Rectal smooth muscle tissue (tissue), 1 donor: ENCODE data around the gene SERPINB1.
A peak's percentile ranks its signal among the peaks of the same experiment; 100 is the strongest.

Experiments used
- H3K27ac ChIP-seq: one replicate; pipeline ENCODE4 v1.7.0; 2013; ENCODE audit warnings: low read depth, low read length, inconsistent platforms
- H3K27me3 ChIP-seq: one replicate; pipeline ENCODE4 v1.7.0; 2013; ENCODE audit warnings: low read length; ENCODE audit not compliant: control insufficient read depth, insufficient read depth
- H3K36me3 ChIP-seq: one replicate; pipeline ENCODE4 v1.7.0; 2013; ENCODE audit warnings: low read length; ENCODE audit not compliant: control insufficient read depth, insufficient read depth
- H3K4me1 ChIP-seq: one replicate; pipeline ENCODE4 v1.7.0; 2013; ENCODE audit warnings: low read length; ENCODE audit not compliant: control insufficient read depth, insufficient read depth
- H3K4me3 ChIP-seq: one replicate; pipeline ENCODE4 v1.7.0; 2013; ENCODE audit warnings: low read length
- H3K9ac ChIP-seq: one replicate; pipeline ENCODE4 v1.7.0; 2013; ENCODE audit warnings: low read length

Gene SERPINB1

GRCh38 chr6:2838251-2838650, 3.4 kb downstream of the SERPINB1 start:
- peaks cover 17% of the 10 kb centered on the region for H3K36me3 ChIP-seq
- no peaks in the 10 kb centered on the region for H3K27me3 ChIP-seq
- H3K9ac ChIP-seq, result no peak overlapping the region
- no peak overlapping the region for H3K27ac ChIP-seq
- H3K4me1 ChIP-seq, result peaks cover 16% of the 10 kb centered on the region
- no peak overlapping the region for H3K4me3 ChIP-seq

GRCh38 chr6:2834262-2834661, 7.4 kb downstream of the SERPINB1 start:
- no peak overlapping the region for H3K27ac ChIP-seq
- no peak overlapping the region for H3K9ac ChIP-seq
- peaks cover 2% of the 10 kb centered on the region for H3K4me1 ChIP-seq
- no peak overlapping the region for H3K4me3 ChIP-seq
- peaks cover 17% of the 10 kb centered on the region for H3K36me3 ChIP-seq
- H3K27me3 ChIP-seq, result no peaks in the 10 kb centered on the region

GRCh38 chr6:2831392-2831791, 10.3 kb downstream of the SERPINB1 start:
- no peaks in the 10 kb centered on the region for H3K27me3 ChIP-seq
- no peaks in the 10 kb centered on the region for H3K4me1 ChIP-seq
- H3K36me3 ChIP-seq, result peaks cover 13% of the 10 kb centered on the region
- H3K27ac ChIP-seq, result no peak overlapping the region
- no peak overlapping the region for H3K9ac ChIP-seq
- no peak overlapping the region for H3K4me3 ChIP-seq

- Histone ChIP-seq H3K36me3 (peaks cover 8% of the 10 kb centered on the region), H3K27me3 (no peaks in the 10 kb centered on the region), H3K27ac (no peak overlapping the region), H3K4me3 (no peak overlapping the region), H3K4me1 (no peaks in the 10 kb centered on the region), H3K9ac (no peak overlapping the region)
Measured at GRCh38 chr6:2830183-2830582, 11.5 kb downstream of the SERPINB1 start.

GRCh38 chr6:2829253-2829652, 12.4 kb downstream of the SERPINB1 start:
- Histone ChIP-seq H3K36me3 (peaks cover 1% of the 10 kb centered on the region), H3K27me3 (no peaks in the 10 kb centered on the region), H3K4me1 (no peaks in the 10 kb centered on the region), H3K27ac (no peak overlapping the region), H3K4me3 (no peak overlapping the region), H3K9ac (no peak overlapping the region)

GRCh38 chr6:2828629-2829028, 13.0 kb downstream of the SERPINB1 start:
- Histone ChIP-seq H3K27ac (no peak overlapping the region), H3K27me3 (no peaks in the 10 kb centered on the region), H3K4me1 (no peaks in the 10 kb centered on the region), H3K9ac (no peak overlapping the region), H3K4me3 (no peak overlapping the region), H3K36me3 (no peaks in the 10 kb centered on the region)

GRCh38 chr6:2827142-2827541, 14.5 kb downstream of the SERPINB1 start:
- Histone ChIP-seq H3K27ac (no peak overlapping the region), H3K4me3 (no peak overlapping the region), H3K36me3 (no peaks in the 10 kb centered on the region), H3K4me1 (no peaks in the 10 kb centered on the region), H3K9ac (no peak overlapping the region), H3K27me3 (no peaks in the 10 kb centered on the region)

GRCh38 chr6:2826131-2826530, 15.5 kb downstream of the SERPINB1 start:
- no peaks in the 10 kb centered on the region for H3K36me3 ChIP-seq
- H3K4me3 ChIP-seq, result no peak overlapping the region

GRCh38 chr6:2823104-2823850, 18.4 kb downstream of the SERPINB1 start:
- Histone ChIP-seq H3K9ac (no peak overlapping the region), H3K27me3 (no peaks in the 10 kb centered on the region), H3K36me3 (no peaks in the 10 kb centered on the region), H3K4me1 (peaks cover 3% of the 10 kb centered on the region), H3K4me3 (no peak overlapping the region), H3K27ac (no peak overlapping the region)

More at GRCh38 chr6:2826131-2826530, 15.5 kb downstream of the SERPINB1 start:
- Histone ChIP-seq H3K27ac (no peak overlapping the region), H3K9ac (no peak overlapping the region), H3K27me3 (no peaks in the 10 kb centered on the region), H3K4me1 (no peaks in the 10 kb centered on the region)

GRCh38 chr6:2821554-2821953, 20.1 kb downstream of the SERPINB1 start:
- no peak overlapping the region for H3K9ac ChIP-seq
- no peaks in the 10 kb centered on the region for H3K36me3 ChIP-seq

GRCh38 chr6:2820415-2820814, 21.2 kb downstream of the SERPINB1 start:
- Histone ChIP-seq H3K4me3 (no peak overlapping the region), H3K4me1 (peaks cover 11% of the 10 kb centered on the region), H3K36me3 (no peaks in the 10 kb centered on the region), H3K27me3 (no peaks in the 10 kb centered on the region), H3K9ac (no peak overlapping the region), H3K27ac (no peak overlapping the region)

More at GRCh38 chr6:2821554-2821953, 20.1 kb downstream of the SERPINB1 start:
- Histone ChIP-seq H3K4me1 (peaks cover 11% of the 10 kb centered on the region), H3K4me3 (no peak overlapping the region), H3K27ac (no peak overlapping the region), H3K27me3 (no peaks in the 10 kb centered on the region)

GRCh38 chr6:2819978-2820377, 21.7 kb downstream of the SERPINB1 start:
- no peak overlapping the region for H3K9ac ChIP-seq
- H3K36me3 ChIP-seq, result no peaks in the 10 kb centered on the region
- no peak overlapping the region for H3K4me3 ChIP-seq
- no peak overlapping the region for H3K27ac ChIP-seq
- peaks cover 11% of the 10 kb centered on the region for H3K4me1 ChIP-seq
- H3K27me3 ChIP-seq, result no peaks in the 10 kb centered on the region

- Histone ChIP-seq H3K4me1 (peaks cover 11% of the 10 kb centered on the region), H3K36me3 (no peaks in the 10 kb centered on the region), H3K27me3 (no peaks in the 10 kb centered on the region), H3K4me3 (no peak overlapping the region), H3K27ac (peak overlapping the region; percentile 11), H3K9ac (no peak overlapping the region)
Measured at GRCh38 chr6:2819115-2819514, 22.5 kb downstream of the SERPINB1 start.
